GM13977 (cell line): ENCODE data around the gene HMGB3.

Source experiments
- DNase-seq: peaks from one replicate; pipeline ENCODE4 v3.0.0; 2012; ENCODE audit warnings: low spot score
- CTCF ChIP-seq: IDR thresholded peaks from 2 replicates; pipeline ENCODE4 v1.5.1; 2012; ENCODE audit warnings: mild to moderate bottlenecking, control low read depth; ENCODE audit not compliant: insufficient read depth; ENCODE audit errors: extremely low read depth, missing control alignments
- in situ Hi-C: fragments of 300-500 bp; cut with MboI; formaldehyde crosslinking; loops from one replicate; pipeline ENCODE4 v1.12.0; 2022; ENCODE audit warnings: low sequenced_read_pairs, low pct_unique_long_range_greater_than_20kb, mixed read lengths, inconsistent platforms; ENCODE audit not compliant: unreplicated experiment

The HMGB3 gene

GRCh38 chrX:151031391-151031975, 48.3 kb downstream of the HMGB3 start:
- no peak for DNase-seq
- in situ Hi-C loops = no loop called here
- TF ChIP-seq CTCF = no peak

GRCh38 chrX:151039351-151039750, 56.2 kb downstream of the HMGB3 start:
- in situ Hi-C loops = no loop called here
- DNase-seq = no peak
- TF ChIP-seq CTCF = no peak
